Lung (tissue), 12 donors: Measurements from ENCODE around the gene LPIN1. TPM values are rescaled to one million over a fixed set of nuclear protein-coding genes. Genes with fewer than 3 reads are reported as not detected.

Source experiments
- ATAC-seq: fragments of 200-7000 bp; cut with Tn5 transposase; one replicate; pipeline ENCODE4 v1.9.1; 2020; ENCODE audit warnings: moderate number of reproducible peaks; ENCODE audit not compliant: insufficient read depth, low FRiP score
- DNase-seq, 3 donors: peaks; one replicate each; pipeline ENCODE4 v3.0.0-alpha.2; 2013 to 2017
- H3K27ac ChIP-seq, 2 donors: one replicate each; pipeline ENCODE4 v1.5.1; 2013; ENCODE audit warnings: mild to moderate bottlenecking in 2 of 2, moderate library complexity in 2 of 2, control low read depth in 1 of 2, inconsistent platforms in 1 of 2, low read depth in 1 of 2, low read length in 1 of 2
- H3K27me3 ChIP-seq, 3 donors: one replicate each; pipeline ENCODE4 v1.5.1; 2013; ENCODE audit warnings: low read length in 2 of 3; ENCODE audit not compliant: control insufficient read depth in 3 of 3, insufficient read depth in 3 of 3
- H3K36me3 ChIP-seq, 4 donors: one replicate each; pipeline ENCODE4 v1.5.1; 2013; ENCODE audit warnings: low read length in 4 of 4, mild to moderate bottlenecking in 1 of 4, moderate library complexity in 1 of 4; ENCODE audit not compliant: control insufficient read depth in 4 of 4, insufficient read depth in 4 of 4
- H3K4me1 ChIP-seq, 5 donors: one replicate each; pipeline ENCODE4 v1.5.1; 2013; ENCODE audit warnings: low read length in 5 of 5, mild to moderate bottlenecking in 2 of 5, moderate library complexity in 1 of 5; ENCODE audit not compliant: control insufficient read depth in 5 of 5, insufficient read depth in 5 of 5
- H3K4me3 ChIP-seq: one replicate; pipeline ENCODE4 v1.5.1; 2013; ENCODE audit warnings: mild to moderate bottlenecking, control low read depth, moderate library complexity
- H3K9ac ChIP-seq, 2 donors: one replicate each; pipeline ENCODE4 v1.5.1; 2013; ENCODE audit warnings: low read length in 2 of 2, control low read depth in 1 of 2; ENCODE audit not compliant: insufficient read depth in 1 of 2
- H3K9me3 ChIP-seq, 4 donors: one replicate each; pipeline ENCODE4 v1.5.1; 2013; ENCODE audit warnings: low read length in 3 of 4, mild to moderate bottlenecking in 1 of 4, moderate library complexity in 1 of 4; ENCODE audit not compliant: control insufficient read depth in 4 of 4, insufficient read depth in 3 of 4
- CTCF ChIP-seq: IDR thresholded peaks from 2 replicates; pipeline ENCODE4 v1.5.1; 2012; ENCODE audit warnings: mild to moderate bottlenecking; ENCODE audit errors: control extremely low read depth, extremely low read depth
- WGBS, 2 donors: extraction: QIAGEN DNeasy Blood & Tissue Kit; methylation state at CpG; one replicate each; pipeline ENCODE4 v1.1.7; 2013; 5-methylcytosine and 5-hydroxymethylcytosine counted together
- polyA plus RNA-seq, 2 donors: library from polyadenylated mRNA; stranded (reverse); fragments of 200-250 nt; gene quantifications; one replicate each; pipeline ENCODE4 v1.2.1, GENCODE V29; 2013
- total RNA-seq, 2 donors: library from RNA; depleted of rRNA in 1 of 2; stranded (reverse); fragments of >200 nt in 1 of 2; gene quantifications; one replicate each; pipeline ENCODE4 v1.2.1, GENCODE V29; 2014 to 2021
- donor health status: control.
- donor health status: control.
- donor health status: Bipolar disorder and iron deficiency.
- donor health status: healthy.
- donor health status: DM: yes; HTN: yes; CAD: no.

Gene LPIN1
- total and polyA plus RNA-seq, 4 donors: 14.7 to 43.4 (median 26.0) TPM

GRCh38 chr2:11764920-11765319 lies 18.5 kb downstream of the LPIN1 start:
- Histone ChIP-seq H3K27ac (no peak overlapping the region), H3K9me3 (no peaks in the 10 kb centered on the region), H3K9ac (no peak overlapping the region), H3K4me1 (peaks cover 0 to 9% (median 3%) of the 10 kb centered on the region in 5 donors), H3K27me3 (no peaks in the 10 kb centered on the region), H3K4me3 (no peak overlapping the region), H3K36me3 (peaks cover 9 to 26% (median 14%) of the 10 kb centered on the region in 4 donors)
- 96 to 99% methylated on average over 10 of the region's 10 CpGs for WGBS, 2 donors
- no peak for ATAC-seq
- TF ChIP-seq CTCF: no peak
- DNase-seq: no peak

GRCh38 chr2:11765501-11765900 lies 19.1 kb downstream of the LPIN1 start:
- H3K9ac ChIP-seq: no peak overlapping the region
- ATAC-seq: no peak

GRCh38 chr2:11766016-11766415 lies 19.6 kb downstream of the LPIN1 start:
- H3K27ac ChIP-seq: no peak overlapping the region
- H3K4me3 ChIP-seq: no peak overlapping the region
- DNase-seq: no peak
- peaks cover 0 to 6% (median 3%) of the 10 kb centered on the region in 5 donors for H3K4me1 ChIP-seq
- peaks cover 9 to 31% (median 14%) of the 10 kb centered on the region in 4 donors for H3K36me3 ChIP-seq
- H3K9ac ChIP-seq: no peak overlapping the region
- WGBS, 2 donors: 93 to 95% methylated on average over 5 of the region's 5 CpGs
- TF ChIP-seq CTCF: no peak
- no peak for ATAC-seq
- H3K9me3 ChIP-seq: no peaks in the 10 kb centered on the region
- H3K27me3 ChIP-seq: no peaks in the 10 kb centered on the region

More at GRCh38 chr2:11765501-11765900, 19.1 kb downstream of the LPIN1 start:
- peaks cover 9 to 31% (median 14%) of the 10 kb centered on the region in 4 donors for H3K36me3 ChIP-seq
- H3K27me3 ChIP-seq: no peaks in the 10 kb centered on the region
- H3K27ac ChIP-seq: no peak overlapping the region
- DNase-seq: no peak
- 93 to 95% methylated on average over 13 of the region's 13 CpGs for WGBS, 2 donors
- no peaks in the 10 kb centered on the region for H3K9me3 ChIP-seq
- H3K4me1 ChIP-seq: peaks cover 0 to 9% (median 3%) of the 10 kb centered on the region in 5 donors
- H3K4me3 ChIP-seq: no peak overlapping the region
- no peak for TF ChIP-seq CTCF

GRCh38 chr2:11767779-11768178 lies 21.3 kb downstream of the LPIN1 start:
- ATAC-seq: no peak
- Histone ChIP-seq H3K27ac (no peak overlapping the region), H3K9me3 (no peaks in the 10 kb centered on the region), H3K36me3 (peaks cover 9 to 41% (median 18%) of the 10 kb centered on the region in 4 donors), H3K27me3 (no peaks in the 10 kb centered on the region), H3K9ac (no peak overlapping the region), H3K4me3 (no peak overlapping the region), H3K4me1 (peaks cover 0 to 5% (median 1%) of the 10 kb centered on the region in 5 donors)
- WGBS, 2 donors: 50 to 79% methylated on average over 7 of the region's 7 CpGs
- DNase-seq: no peak
- no peak for TF ChIP-seq CTCF
